HG03469 (cell line): ENCODE measurements around the gene NELL1.

Source experiments
- ATAC-seq: cut with Tn5 transposase; IDR thresholded peaks from one replicate; pipeline ENCODE4 v1.9.1; 2021; ENCODE audit warnings: mild to moderate bottlenecking, moderate library complexity, moderate number of reproducible peaks; ENCODE audit not compliant: unreplicated experiment

NELL1 gene

DNA sequence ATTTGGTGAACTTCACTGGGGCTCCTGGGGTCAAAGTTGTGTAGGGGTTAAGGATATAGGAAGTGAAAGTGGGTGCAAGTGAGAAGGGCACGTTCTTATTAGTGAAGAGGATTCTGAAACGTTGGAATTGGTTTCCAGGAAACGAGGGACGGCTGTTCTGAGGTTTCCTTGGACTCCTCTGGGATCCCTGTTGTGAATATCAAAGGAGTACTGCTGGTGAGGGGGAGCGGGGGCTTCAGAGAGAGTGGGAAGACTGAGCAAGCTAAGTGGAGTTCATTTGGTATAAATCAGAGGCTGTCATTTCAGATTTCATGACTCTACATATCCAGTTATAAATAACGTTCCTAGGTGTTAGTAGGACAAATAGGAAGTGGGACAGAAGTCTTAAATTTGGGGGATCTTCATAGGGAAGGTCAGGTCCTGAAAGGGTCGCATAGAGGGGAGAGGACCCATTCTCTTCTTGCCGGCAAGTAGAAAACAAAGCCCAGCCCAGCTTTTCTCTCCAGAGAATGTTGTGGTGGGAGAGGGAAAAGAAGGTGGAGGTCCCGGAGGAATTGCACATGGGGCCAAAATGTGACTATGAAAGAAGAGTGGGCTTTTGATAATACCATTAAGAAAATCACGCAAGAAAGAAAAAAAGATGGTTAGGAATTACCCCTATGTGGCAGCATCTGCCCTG lies 1.1 kb upstream of the NELL1 start:
- ATAC-seq, result no peak

GRCh38 chr11:20669820-20670684 lies 666 bp downstream of the NELL1 start:
- no peak for ATAC-seq

- ATAC-seq, result no peak
Observed at GRCh38 chr11:20670932-20671403, 1.6 kb downstream of the NELL1 start.

DNA sequence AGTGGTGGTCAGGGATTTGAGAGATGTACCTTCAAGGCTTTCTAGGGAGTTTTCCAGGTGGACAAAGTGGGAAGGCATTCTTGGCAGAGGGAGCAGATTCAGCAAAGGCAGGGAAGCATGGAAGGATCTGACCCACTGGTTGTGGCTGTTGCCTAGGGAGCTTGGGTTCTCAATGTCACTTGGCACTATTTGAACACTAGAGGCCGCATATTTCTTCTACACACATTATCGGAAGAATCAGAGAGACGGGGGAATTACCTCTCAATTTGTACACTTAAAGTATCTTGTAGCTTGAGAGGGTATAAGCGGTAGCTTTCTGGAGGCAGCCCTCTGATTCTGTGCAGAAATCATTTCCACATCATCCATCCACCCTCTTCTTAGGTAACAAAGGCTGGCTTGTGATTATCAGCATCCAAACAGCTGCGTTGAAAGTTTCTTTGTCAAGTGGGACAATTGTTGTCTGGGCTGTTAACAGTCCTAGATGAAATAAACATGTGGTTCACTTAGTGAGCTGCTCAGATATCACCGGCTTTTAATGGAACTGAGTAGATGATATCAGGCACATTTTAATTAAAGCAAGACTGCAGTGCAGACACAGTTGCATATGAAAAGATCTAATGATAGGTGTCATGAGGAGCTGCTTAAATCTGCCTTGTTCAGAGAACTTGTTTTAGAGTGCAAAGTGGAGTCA lies 2.6 kb downstream of the NELL1 start:
- no peak for ATAC-seq

GRCh38 chr11:20672575-20672974 lies 3.2 kb downstream of the NELL1 start:
- no peak for ATAC-seq

GRCh38 chr11:20676658-20677057 lies 7.3 kb downstream of the NELL1 start:
- no peak for ATAC-seq

DNA sequence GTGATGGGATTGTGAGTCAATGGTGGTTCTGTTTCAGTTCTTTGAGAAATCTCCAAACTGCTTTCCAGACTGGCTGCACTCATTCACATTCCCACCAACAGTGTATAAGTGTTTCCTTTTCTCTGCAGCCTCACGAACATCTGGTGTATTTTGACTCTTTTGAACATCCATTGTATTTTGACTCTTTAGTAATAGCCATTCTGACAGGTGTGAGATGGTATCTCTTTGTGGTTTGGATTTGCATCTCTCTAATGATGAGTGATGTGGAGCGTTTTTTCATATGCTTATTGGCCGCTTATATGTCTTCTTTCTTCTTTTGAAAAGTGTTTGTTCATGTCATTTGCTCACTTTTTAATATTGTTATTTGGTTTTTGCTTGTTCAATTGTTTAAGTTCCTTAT lies 19.4 kb downstream of the NELL1 start:
- no peak for ATAC-seq

DNA sequence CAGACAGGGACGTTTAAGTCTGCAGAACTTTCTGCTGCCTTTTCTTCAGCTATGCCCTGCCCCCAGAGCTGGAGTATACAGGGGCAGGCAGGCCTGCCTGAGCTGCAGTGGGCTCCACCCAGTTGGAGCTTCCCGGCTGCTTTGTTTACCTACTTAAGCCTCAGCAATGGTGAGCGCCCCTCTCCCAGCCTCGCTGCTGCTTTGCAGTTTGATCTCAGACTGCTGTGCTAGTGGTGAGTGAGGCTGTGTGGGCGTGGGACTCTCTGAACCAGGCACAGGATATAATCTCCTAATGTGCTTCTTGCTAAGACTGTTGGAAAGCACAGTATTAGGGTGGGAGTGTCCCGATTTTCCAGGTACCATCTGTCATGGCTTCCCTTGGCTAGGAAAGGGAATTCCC lies 38.5 kb downstream of the NELL1 start:
- no peak for ATAC-seq

GRCh38 chr11:20712912-20713311 lies 43.5 kb downstream of the NELL1 start:
- ATAC-seq, result no peak

DNA sequence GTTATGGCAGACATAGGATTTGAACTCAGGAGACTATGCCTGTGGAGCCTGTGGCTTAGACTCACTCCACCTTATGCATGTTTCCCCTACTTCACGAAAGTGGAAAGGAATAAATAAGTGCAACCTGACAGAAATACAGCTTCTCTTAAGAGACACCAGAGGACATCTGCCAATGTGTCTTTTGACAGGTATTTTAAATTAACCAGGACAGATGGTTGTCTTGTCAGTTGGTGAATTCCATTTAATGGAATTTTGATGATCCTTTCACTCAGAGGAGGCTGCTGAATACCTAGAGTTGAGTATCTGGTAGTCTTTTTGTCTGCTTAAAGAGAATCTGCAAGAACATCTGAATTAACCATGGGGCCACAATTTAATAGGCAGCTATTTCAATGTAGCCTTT lies 46.1 kb downstream of the NELL1 start:
- ATAC-seq, result no peak

- ATAC-seq, result no peak
Observed at GRCh38 chr11:20715931-20716330, 46.5 kb downstream of the NELL1 start.

GRCh38 chr11:20719821-20720220 lies 50.4 kb downstream of the NELL1 start:
- no peak for ATAC-seq

- ATAC-seq, result no peak
Observed at GRCh38 chr11:20723366-20723765, 54.0 kb downstream of the NELL1 start.

- ATAC-seq, result no peak
Observed at GRCh38 chr11:20729597-20730105, 60.3 kb downstream of the NELL1 start.

GRCh38 chr11:20731676-20732215 lies 62.4 kb downstream of the NELL1 start:
- no peak for ATAC-seq

- no peak for ATAC-seq
Observed at GRCh38 chr11:20739107-20739506, 69.7 kb downstream of the NELL1 start.

- ATAC-seq, result no peak
Observed at GRCh38 chr11:20739577-20739976, 70.2 kb downstream of the NELL1 start.

GRCh38 chr11:20754933-20755332 lies 85.5 kb downstream of the NELL1 start:
- no peak for ATAC-seq

DNA sequence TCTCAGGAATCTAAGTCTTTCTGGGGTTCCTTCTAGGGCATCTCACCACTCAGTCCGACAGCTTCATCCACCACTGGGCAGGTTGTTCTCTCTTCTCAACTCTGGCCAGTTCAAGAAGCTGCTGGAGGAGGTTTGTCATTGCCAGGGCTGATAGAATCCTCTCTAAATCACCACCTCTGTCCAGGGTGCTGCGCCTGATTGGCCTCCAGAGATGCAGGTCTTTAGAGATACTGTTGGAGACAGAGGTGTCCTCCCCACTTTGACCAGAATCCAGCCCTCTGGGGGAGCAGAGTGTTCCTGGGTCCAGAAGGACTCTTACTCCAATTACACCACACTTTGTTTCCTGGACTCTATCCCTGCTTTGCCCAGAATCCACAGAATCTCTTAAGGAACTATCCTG lies 90.2 kb downstream of the NELL1 start:
- no peak for ATAC-seq

GRCh38 chr11:20760811-20761210 lies 91.4 kb downstream of the NELL1 start:
- ATAC-seq, result no peak
